ENCODE measurements around the gene FMNL1.

FMNL1 gene

DNA sequence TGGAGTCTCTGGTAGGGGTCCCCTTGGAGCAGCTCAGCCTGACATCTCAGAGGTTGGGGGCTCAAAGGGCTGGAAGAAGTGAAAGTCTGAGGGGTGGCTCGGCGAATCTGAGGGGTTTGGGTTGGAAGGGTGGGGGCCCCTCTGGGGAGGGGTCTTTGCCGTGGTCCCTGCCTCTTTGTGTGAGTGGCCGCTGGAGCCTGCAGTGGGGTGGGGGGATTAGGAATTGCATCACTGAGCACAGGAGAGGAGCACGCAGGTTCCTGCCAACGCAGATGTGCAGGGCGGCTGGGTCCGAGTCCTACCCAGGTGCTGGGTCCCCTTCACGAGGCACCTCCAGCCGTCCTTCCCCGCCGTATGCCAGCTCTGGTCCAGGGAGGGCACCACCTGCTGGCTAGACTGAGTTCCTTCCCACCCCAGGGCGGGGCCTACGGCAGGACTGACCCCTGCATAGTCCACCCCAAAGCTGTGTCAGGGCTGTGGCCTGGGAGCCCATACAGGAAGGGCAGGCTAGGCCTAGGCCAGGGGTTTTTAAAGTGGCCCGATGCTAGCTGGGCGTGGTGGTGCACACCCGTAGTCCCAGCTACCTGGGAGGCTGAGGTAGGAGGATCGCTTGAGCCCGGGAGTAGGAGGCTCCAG is 9.9 kb downstream of the FMNL1 start:
- Histone ChIP-seq H3K27me3 (ENCODE audit: control insufficient read depth, insufficient read depth, low read length) (peaks cover 9% of the 10 kb centered on the region), H3K36me3 (ENCODE audit: control insufficient read depth, low read depth, low read length) (no peaks in the 10 kb centered on the region)

DNA sequence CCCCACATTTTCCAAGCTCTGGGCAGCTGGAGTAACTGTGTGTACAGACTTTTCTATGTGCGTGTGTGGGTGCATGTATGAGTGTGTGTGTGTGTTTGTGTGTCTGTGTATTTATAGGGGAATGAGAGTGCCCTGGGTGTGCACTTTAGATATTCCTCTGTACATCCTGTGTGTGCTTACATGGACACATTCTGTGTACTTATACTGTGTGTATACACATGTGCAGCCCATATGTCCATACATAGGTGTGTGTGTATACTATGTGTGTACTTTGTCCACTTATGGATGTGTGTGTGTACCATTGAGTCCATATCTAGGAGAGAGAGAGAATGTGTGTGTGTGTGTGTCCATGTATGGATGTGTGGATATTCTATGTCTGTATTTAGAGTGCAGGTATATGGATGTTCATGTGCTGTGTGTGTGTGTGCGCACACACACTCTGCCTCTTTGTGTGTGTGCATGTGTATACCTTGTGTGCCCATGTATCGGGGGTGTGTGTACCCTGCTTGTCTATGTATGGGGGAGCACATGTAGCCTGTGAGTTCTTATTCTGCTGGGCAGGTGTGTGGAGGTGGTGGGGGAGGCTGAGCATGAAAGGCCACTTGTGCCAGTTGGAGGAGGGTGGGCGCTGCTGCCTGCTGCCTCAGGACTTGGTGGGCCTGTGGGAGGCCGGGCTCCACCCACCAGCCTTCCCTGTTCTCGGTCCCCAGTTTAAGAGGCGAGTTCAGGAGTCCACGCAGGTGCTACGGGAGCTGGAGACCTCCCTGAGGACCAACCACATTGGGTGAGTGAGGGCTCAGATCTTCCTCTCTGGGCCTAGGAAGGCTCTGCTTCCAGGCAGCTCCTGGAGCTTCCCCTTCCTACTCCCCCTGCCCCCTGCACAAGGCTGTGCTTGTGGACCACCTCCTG is 11.1 kb downstream of the FMNL1 start:
- Histone ChIP-seq H3K27me3 (ENCODE audit: control insufficient read depth, insufficient read depth, low read length) (peaks cover 14% of the 10 kb centered on the region), H3K9me3 (ENCODE audit: control insufficient read depth, low read depth, low read length) (no peaks in the 10 kb centered on the region), H3K27ac (ENCODE audit: low read length) (no peak overlapping the region), H3K4me3 (ENCODE audit: low read length) (no peak overlapping the region), H3K9ac (ENCODE audit: low read length) (no peak overlapping the region), H3K4me1 (ENCODE audit: control insufficient read depth, low read depth, low read length) (peaks cover 13% of the 10 kb centered on the region), H3K36me3 (ENCODE audit: control insufficient read depth, low read depth, low read length) (no peaks in the 10 kb centered on the region)

More for the DNA sequence above, 9.9 kb downstream of the FMNL1 start:
- Histone ChIP-seq H3K9ac (ENCODE audit: low read length) (no peak overlapping the region), H3K4me1 (ENCODE audit: control insufficient read depth, low read depth, low read length) (peaks cover 13% of the 10 kb centered on the region), H3K9me3 (ENCODE audit: control insufficient read depth, low read depth, low read length) (no peaks in the 10 kb centered on the region), H3K27ac (ENCODE audit: low read length) (no peak overlapping the region), H3K4me3 (ENCODE audit: low read length) (no peak overlapping the region)

DNA sequence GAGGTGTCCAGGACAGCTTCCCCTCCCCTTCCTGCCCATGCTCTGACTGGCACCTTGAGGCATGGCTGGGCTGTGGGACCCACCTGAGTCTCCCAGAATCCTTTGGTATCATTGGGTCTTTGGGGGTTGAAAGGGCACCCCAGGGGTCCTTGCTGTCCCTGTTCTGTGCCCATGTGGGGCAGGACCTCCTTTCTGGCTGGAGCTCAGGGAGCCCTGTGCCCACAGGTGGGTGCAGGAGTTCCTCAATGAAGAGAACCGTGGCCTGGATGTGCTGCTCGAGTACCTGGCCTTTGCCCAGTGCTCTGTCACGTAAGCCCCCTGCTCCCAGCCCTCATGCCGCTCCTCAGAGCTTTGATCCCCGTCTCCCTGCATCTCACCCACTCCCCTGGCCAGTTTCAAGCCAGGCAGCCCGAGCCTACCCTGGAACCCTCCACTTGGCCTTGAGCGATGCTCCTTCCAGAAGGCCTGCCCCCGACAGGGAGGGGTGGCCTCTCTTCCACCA is 11.8 kb downstream of the FMNL1 start:
- Histone ChIP-seq H3K27ac (ENCODE audit: low read length) (no peak overlapping the region), H3K4me3 (ENCODE audit: low read length) (no peak overlapping the region), H3K4me1 (ENCODE audit: control insufficient read depth, low read depth, low read length) (peaks cover 11% of the 10 kb centered on the region)

DNA sequence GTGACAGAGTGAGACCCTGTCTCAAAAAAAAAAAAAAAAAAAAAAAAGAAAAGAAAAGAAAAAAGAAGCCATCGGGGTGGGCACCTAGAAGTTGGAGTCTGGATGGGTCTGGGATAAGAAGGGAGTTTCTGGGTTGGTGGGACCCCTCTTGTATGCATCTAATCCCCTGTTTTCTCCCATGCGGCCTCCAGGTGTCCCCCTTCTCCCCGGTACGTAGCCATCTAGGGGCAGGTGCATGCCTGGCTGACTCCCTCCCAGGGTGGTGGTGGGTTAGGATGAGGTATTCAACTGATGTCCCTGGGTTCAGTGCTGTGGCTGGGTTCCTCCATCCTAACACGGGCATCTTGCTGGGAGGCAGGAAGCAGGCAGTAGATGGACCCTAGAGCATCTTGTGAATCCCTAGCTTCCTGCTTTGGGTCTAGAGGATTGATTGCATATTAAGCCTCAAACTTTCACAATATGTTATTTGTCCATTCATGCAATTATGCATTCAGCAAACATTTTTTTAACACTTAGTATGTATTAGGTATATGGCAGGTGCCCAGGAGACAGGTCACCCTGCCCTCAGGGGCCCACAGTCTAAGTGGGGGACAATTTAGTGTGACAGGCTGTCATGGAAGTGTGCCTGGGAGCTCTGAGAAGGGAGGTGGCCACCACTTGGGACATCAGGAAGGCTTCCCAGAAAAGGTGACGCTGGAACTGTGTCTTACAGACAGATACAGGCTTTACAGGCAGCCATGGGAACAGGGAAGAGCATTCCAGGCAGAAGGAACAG is 13.1 kb downstream of the FMNL1 start:
- Histone ChIP-seq H3K36me3 (ENCODE audit: control insufficient read depth, low read depth, low read length) (no peaks in the 10 kb centered on the region), H3K4me1 (ENCODE audit: control insufficient read depth, low read depth, low read length) (peaks cover 6% of the 10 kb centered on the region), H3K27me3 (ENCODE audit: control insufficient read depth, insufficient read depth, low read length) (peaks cover 24% of the 10 kb centered on the region), H3K27ac (ENCODE audit: low read length) (no peak overlapping the region), H3K4me3 (ENCODE audit: low read length) (no peak overlapping the region), H3K9me3 (ENCODE audit: control insufficient read depth, low read depth, low read length) (no peaks in the 10 kb centered on the region), H3K9ac (ENCODE audit: low read length) (no peak overlapping the region)

More for the DNA sequence above, 11.8 kb downstream of the FMNL1 start:
- H3K27me3 ChIP-seq (ENCODE audit: control insufficient read depth, insufficient read depth, low read length) = peaks cover 14% of the 10 kb centered on the region
- no peaks in the 10 kb centered on the region for H3K9me3 ChIP-seq (ENCODE audit: control insufficient read depth, low read depth, low read length)
- H3K9ac ChIP-seq (ENCODE audit: low read length) = no peak overlapping the region
- no peaks in the 10 kb centered on the region for H3K36me3 ChIP-seq (ENCODE audit: control insufficient read depth, low read depth, low read length)

- H3K27me3 ChIP-seq (ENCODE audit: control insufficient read depth, insufficient read depth, low read length) = peaks cover 29% of the 10 kb centered on the region
- no peak overlapping the region for H3K9ac ChIP-seq (ENCODE audit: low read length)
- no peaks in the 10 kb centered on the region for H3K9me3 ChIP-seq (ENCODE audit: control insufficient read depth, low read depth, low read length)
- no peak overlapping the region for H3K27ac ChIP-seq (ENCODE audit: low read length)
- no peaks in the 10 kb centered on the region for H3K36me3 ChIP-seq (ENCODE audit: control insufficient read depth, low read depth, low read length)
- no peak overlapping the region for H3K4me3 ChIP-seq (ENCODE audit: low read length)
- peaks cover 7% of the 10 kb centered on the region for H3K4me1 ChIP-seq (ENCODE audit: control insufficient read depth, low read depth, low read length)
Observed at GRCh38 chr17:45235416-45236281, 14.0 kb downstream of the FMNL1 start.

DNA sequence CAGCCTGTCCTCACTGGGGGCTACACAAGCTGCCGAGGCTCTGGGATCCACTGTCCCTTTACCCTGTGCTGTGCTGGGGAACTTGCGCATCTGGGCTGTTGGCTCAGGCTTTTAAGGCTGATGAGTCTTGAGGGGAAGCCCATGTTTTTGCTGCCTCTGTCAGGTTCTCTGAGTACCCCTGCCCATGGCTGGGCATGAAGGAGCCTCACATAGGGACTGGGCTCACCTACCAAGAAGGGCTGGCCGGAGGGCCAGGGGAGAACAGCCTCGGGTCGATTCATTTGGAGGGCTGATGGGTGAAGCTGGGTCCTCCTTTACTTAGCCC is 14.6 kb downstream of the FMNL1 start:
- Histone ChIP-seq H3K4me1 (ENCODE audit: control insufficient read depth, low read depth, low read length) (peaks cover 9% of the 10 kb centered on the region), H3K9ac (ENCODE audit: low read length) (no peak overlapping the region), H3K9me3 (ENCODE audit: control insufficient read depth, low read depth, low read length) (no peaks in the 10 kb centered on the region), H3K27me3 (ENCODE audit: control insufficient read depth, insufficient read depth, low read length) (peaks cover 35% of the 10 kb centered on the region), H3K36me3 (ENCODE audit: control insufficient read depth, low read depth, low read length) (no peaks in the 10 kb centered on the region), H3K27ac (ENCODE audit: low read length) (no peak overlapping the region), H3K4me3 (ENCODE audit: low read length) (no peak overlapping the region)

DNA sequence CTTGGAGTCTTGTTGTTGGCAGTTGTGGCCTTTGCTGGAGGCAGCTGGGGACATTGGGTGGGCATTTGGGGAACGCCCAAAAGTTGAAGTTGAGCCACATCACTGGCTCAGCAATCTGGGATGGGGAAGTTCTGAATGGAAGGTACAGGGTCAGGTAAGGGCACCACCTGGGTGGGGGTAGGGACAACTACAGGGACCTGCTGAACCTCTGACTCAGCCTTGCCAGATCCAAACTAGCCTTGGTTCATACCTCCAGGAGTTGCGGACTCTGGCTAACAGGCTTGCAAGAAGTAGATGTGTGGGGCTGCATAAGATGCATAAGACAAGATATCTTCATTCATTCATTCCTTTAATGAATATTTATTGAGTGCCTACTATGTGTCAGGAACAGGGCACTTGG is 16.0 kb downstream of the FMNL1 start:
- no peak overlapping the region for H3K4me3 ChIP-seq (ENCODE audit: low read length)
- H3K9me3 ChIP-seq (ENCODE audit: control insufficient read depth, low read depth, low read length) = no peaks in the 10 kb centered on the region
- H3K36me3 ChIP-seq (ENCODE audit: control insufficient read depth, low read depth, low read length) = no peaks in the 10 kb centered on the region
- H3K27me3 ChIP-seq (ENCODE audit: control insufficient read depth, insufficient read depth, low read length) = peaks cover 43% of the 10 kb centered on the region
- peaks cover 9% of the 10 kb centered on the region for H3K4me1 ChIP-seq (ENCODE audit: control insufficient read depth, low read depth, low read length)
- no peak overlapping the region for H3K9ac ChIP-seq (ENCODE audit: low read length)
- H3K27ac ChIP-seq (ENCODE audit: low read length) = no peak overlapping the region

GRCh38 chr17:45238155-45238774 is 16.6 kb downstream of the FMNL1 start:
- peaks cover 9% of the 10 kb centered on the region for H3K4me1 ChIP-seq (ENCODE audit: control insufficient read depth, low read depth, low read length)
- H3K4me3 ChIP-seq (ENCODE audit: low read length) = no peak overlapping the region
- no peak overlapping the region for H3K27ac ChIP-seq (ENCODE audit: low read length)
- H3K9ac ChIP-seq (ENCODE audit: low read length) = no peak overlapping the region
- H3K27me3 ChIP-seq (ENCODE audit: control insufficient read depth, insufficient read depth, low read length) = peaks cover 45% of the 10 kb centered on the region
- H3K36me3 ChIP-seq (ENCODE audit: control insufficient read depth, low read depth, low read length) = no peaks in the 10 kb centered on the region
- no peaks in the 10 kb centered on the region for H3K9me3 ChIP-seq (ENCODE audit: control insufficient read depth, low read depth, low read length)

GRCh38 chr17:45240905-45241327 is 19.2 kb downstream of the FMNL1 start:
- no peak overlapping the region for H3K27ac ChIP-seq (ENCODE audit: low read length)
- peaks cover 7% of the 10 kb centered on the region for H3K4me1 ChIP-seq (ENCODE audit: control insufficient read depth, low read depth, low read length)
- H3K4me3 ChIP-seq (ENCODE audit: low read length) = peak overlapping the region; percentile 68
- H3K27me3 ChIP-seq (ENCODE audit: control insufficient read depth, insufficient read depth, low read length) = peaks cover 41% of the 10 kb centered on the region
- H3K36me3 ChIP-seq (ENCODE audit: control insufficient read depth, low read depth, low read length) = no peaks in the 10 kb centered on the region
- no peak overlapping the region for H3K9ac ChIP-seq (ENCODE audit: low read length)
- no peaks in the 10 kb centered on the region for H3K9me3 ChIP-seq (ENCODE audit: control insufficient read depth, low read depth, low read length)

DNA sequence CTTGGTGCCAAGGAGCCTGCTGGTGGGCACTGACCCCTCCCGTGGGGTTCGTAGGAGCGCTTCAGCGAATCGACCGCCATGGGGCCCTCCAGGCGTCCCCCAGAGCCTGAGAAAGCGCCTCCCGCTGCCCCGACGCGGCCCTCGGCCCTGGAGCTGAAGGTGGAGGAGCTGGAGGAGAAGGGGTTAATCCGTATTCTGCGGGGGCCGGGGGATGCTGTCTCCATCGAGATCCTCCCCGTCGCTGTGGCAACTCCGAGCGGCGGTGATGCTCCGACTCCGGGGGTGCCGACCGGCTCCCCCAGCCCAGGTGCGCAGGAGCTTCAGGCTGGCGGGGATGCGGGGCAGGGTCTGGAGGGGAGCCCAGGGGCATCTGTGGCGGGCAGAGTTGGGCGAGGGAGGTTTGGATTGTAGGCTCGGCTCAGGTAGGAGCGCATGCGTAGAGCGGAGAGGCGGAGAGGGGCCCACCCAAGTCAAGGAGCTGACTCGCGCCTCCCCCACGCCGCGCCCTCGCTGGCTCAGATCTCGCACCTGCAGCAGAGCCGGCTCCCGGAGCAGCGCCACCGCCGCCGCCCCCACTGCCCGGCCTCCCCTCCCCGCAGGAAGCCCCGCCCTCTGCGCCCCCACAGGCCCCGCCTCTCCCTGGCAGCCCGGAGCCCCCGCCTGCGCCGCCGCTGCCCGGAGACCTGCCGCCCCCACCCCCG is 19.8 kb downstream of the FMNL1 start:
- H3K27ac ChIP-seq (ENCODE audit: low read length) = no peak overlapping the region
- peaks cover 4% of the 10 kb centered on the region for H3K4me1 ChIP-seq (ENCODE audit: control insufficient read depth, low read depth, low read length)
- H3K27me3 ChIP-seq (ENCODE audit: control insufficient read depth, insufficient read depth, low read length) = peaks cover 43% of the 10 kb centered on the region
- no peak overlapping the region for H3K9ac ChIP-seq (ENCODE audit: low read length)
- peak overlapping the region; percentile 68 for H3K4me3 ChIP-seq (ENCODE audit: low read length)
- no peaks in the 10 kb centered on the region for H3K9me3 ChIP-seq (ENCODE audit: control insufficient read depth, low read depth, low read length)
- no peaks in the 10 kb centered on the region for H3K36me3 ChIP-seq (ENCODE audit: control insufficient read depth, low read depth, low read length)
